Tibial artery (tissue), 4 donors: ENCODE results near the gene TMEM87A.

ENCODE experiments used
- DNase-seq, 2 donors: peaks; one replicate each; pipeline ENCODE4 v3.0.0-alpha.2; 2019
- H3K27ac ChIP-seq, 2 donors: fragments of 200-600 bp; sonication (generic) in 1 of 2; 1 replicate in 1 of 2; 2 replicates in 1 of 2; pipeline ENCODE4 v1.5.1; 2018 to 2019; ENCODE audit warnings: mild to moderate bottlenecking in 1 of 2
- H3K27me3 ChIP-seq, 2 donors: fragments of 200-600 bp; sonication (generic) in 1 of 2; one replicate each; pipeline versions ENCODE4 v1.5.1 to v1.6.0; 2016 to 2019
- H3K36me3 ChIP-seq, 3 donors: fragments of 200-600 bp; sonication (generic) in 2 of 3; one replicate each; pipeline ENCODE4 v1.5.1; 2016 to 2019; ENCODE audit warnings: mild to moderate bottlenecking in 2 of 3
- H3K4me1 ChIP-seq, 4 donors: fragments of 200-600 bp; sonication (generic) in 2 of 4; 1 replicate in 3 of 4; 2 replicates in 1 of 4; pipeline ENCODE4 v1.5.1; 2016 to 2019
- H3K4me3 ChIP-seq, 2 donors: fragments of 200-600 bp; sonication (generic) in 1 of 2; 1 replicate in 1 of 2; 2 replicates in 1 of 2; pipeline ENCODE4 v1.5.1; 2018 to 2019; ENCODE audit warnings: mild to moderate bottlenecking in 2 of 2
- H3K9me3 ChIP-seq, 3 donors: fragments of 200-600 bp; sonication (generic) in 1 of 3; one replicate each; pipeline ENCODE4 v1.5.1; 2016 to 2019
- CTCF ChIP-seq, 2 experiments: fragments of 200-600 bp in 1 of 2; fragments of 450-650 bp in 1 of 2; IDR thresholded peaks; one replicate each; pipeline ENCODE4 v1.5.1; 2017 to 2019; ENCODE audit warnings: antibody characterized with exemption in 2 of 2, mild to moderate bottlenecking in 1 of 2, moderate library complexity in 1 of 2
- intact Hi-C: fragments of 100-400 bp; cut with DNase I; formaldehyde crosslinking; loops from one replicate; pipeline ENCODE4 v1.15.0; 2023; ENCODE audit warnings: low total_unique reads

The TMEM87A gene

GRCh38 chr15:42267286-42267685 lies 5.9 kb downstream of the TMEM87A start:
- Histone ChIP-seq H3K36me3 (peaks cover 33 to 61% (median 38%) of the 10 kb centered on the region in 3 donors), H3K27ac (no peak overlapping the region), H3K27me3 (no peaks in the 10 kb centered on the region), H3K4me1 (peaks cover 0 to 33% (median 20%) of the 10 kb centered on the region in 4 donors), H3K4me3 (no peak overlapping the region), H3K9me3 (no peaks in the 10 kb centered on the region)
- TF ChIP-seq CTCF (IDR thresholded peaks at IDR 0.05) = no peak
- intact Hi-C loops = no loop called here
- no peak for DNase-seq

GRCh38 chr15:42264795-42265194 lies 8.4 kb downstream of the TMEM87A start:
- no peaks in the 10 kb centered on the region for H3K9me3 ChIP-seq
- DNase-seq = no peak
- H3K4me3 ChIP-seq = no peak overlapping the region
- H3K36me3 ChIP-seq = peaks cover 57 to 85% (median 60%) of the 10 kb centered on the region in 3 donors
- intact Hi-C loops = no loop called here
- H3K27ac ChIP-seq = no peak overlapping the region
- H3K27me3 ChIP-seq = no peaks in the 10 kb centered on the region
- TF ChIP-seq CTCF (IDR thresholded peaks at IDR 0.05) = no peak
- H3K4me1 ChIP-seq = peaks cover 0 to 9% (median 4%) of the 10 kb centered on the region in 4 donors

- H3K9me3 ChIP-seq = no peaks in the 10 kb centered on the region
- no peak overlapping the region for H3K27ac ChIP-seq
- TF ChIP-seq CTCF (IDR thresholded peaks at IDR 0.05) = no peak
These were observed 19.9 kb downstream of the TMEM87A start for GRCh38 chr15:42253300-42253699.

GRCh38 chr15:42240823-42241222 lies 32.4 kb downstream of the TMEM87A start:
- DNase-seq = no peak
- H3K4me3 ChIP-seq = no peak overlapping the region
- H3K36me3 ChIP-seq = peaks cover 19 to 59% (median 29%) of the 10 kb centered on the region in 3 donors

More at GRCh38 chr15:42253300-42253699, 19.9 kb downstream of the TMEM87A start:
- Histone ChIP-seq H3K4me1 (no peaks in the 10 kb centered on the region), H3K36me3 (peaks cover 27 to 56% (median 28%) of the 10 kb centered on the region in 3 donors), H3K4me3 (no peak overlapping the region), H3K27me3 (no peaks in the 10 kb centered on the region)
- no peak for DNase-seq
- intact Hi-C loops = no loop called here

GRCh38 chr15:42239528-42240182 lies 33.6 kb downstream of the TMEM87A start:
- no peaks in the 10 kb centered on the region for H3K4me1 ChIP-seq
- intact Hi-C loops = no loop called here
- H3K27me3 ChIP-seq = no peaks in the 10 kb centered on the region
- no peaks in the 10 kb centered on the region for H3K9me3 ChIP-seq
- DNase-seq = no peak
- H3K27ac ChIP-seq = no peak overlapping the region
- H3K36me3 ChIP-seq = peaks cover 19 to 70% (median 36%) of the 10 kb centered on the region in 3 donors
- H3K4me3 ChIP-seq = no peak overlapping the region
- no peak for TF ChIP-seq CTCF (IDR thresholded peaks at IDR 0.05)

More at GRCh38 chr15:42240823-42241222, 32.4 kb downstream of the TMEM87A start:
- no peak for TF ChIP-seq CTCF (IDR thresholded peaks at IDR 0.05)
- intact Hi-C loops = no loop called here
- no peak overlapping the region for H3K27ac ChIP-seq
- H3K27me3 ChIP-seq = no peaks in the 10 kb centered on the region
- no peaks in the 10 kb centered on the region for H3K9me3 ChIP-seq
- H3K4me1 ChIP-seq = no peaks in the 10 kb centered on the region
